ENCODE data around the gene ADNP2.
"Not testable (repeated sequence)": the region's sequence is repeated elsewhere in the genome, so short reads cannot be mapped to it uniquely, and the experiment has no call there.

Gene ADNP2

GRCh38 chr18:80158365-80158764 is 49.3 kb downstream of the ADNP2 start:
- no peak overlapping the region for H3K27ac ChIP-seq
- H3K36me3 ChIP-seq = peaks cover 0 to under 1% (median 0%) of the 10 kb centered on the region in 11 experiments; a peak in 2 of 22 replicates
- peaks cover 10 to 37% (median 31%) of the 10 kb centered on the region in 10 experiments; a peak in 19 of 20 replicates for H3K4me1 ChIP-seq
- no peaks in the 10 kb centered on the region for H3K27me3 ChIP-seq
- peaks cover 6 to 10% (median 9%) of the 10 kb centered on the region in 11 experiments; a peak in 21 of 22 replicates for H3K9me3 ChIP-seq (replicated peaks in 1 of 11)
- no peak overlapping the region for H3K4me3 ChIP-seq
- no peak overlapping the region for H3K4me2 ChIP-seq
- no peak overlapping the region for H3K9ac ChIP-seq
- no peak for TF ChIP-seq Cebpa-rat (IDR thresholded peaks at IDR 0.05)
- peaks cover 0 to 25% (median 0%) of the 10 kb centered on the region in 11 experiments; a peak in 8 of 22 replicates for H4K20me1 ChIP-seq

GRCh38 chr18:80159713-80160636 is 50.9 kb downstream of the ADNP2 start:
- peak overlapping the region in 2 of 10 experiments; percentile 6 to 29; a peak in 2 of 20 replicates for H3K4me3 ChIP-seq
- peaks cover 0 to 12% (median 0%) of the 10 kb centered on the region in 11 experiments; a peak in 5 of 22 replicates for H3K36me3 ChIP-seq
- peaks cover 10 to 37% (median 31%) of the 10 kb centered on the region in 10 experiments; a peak in 19 of 20 replicates for H3K4me1 ChIP-seq
- TF ChIP-seq Cebpa-rat (IDR thresholded peaks at IDR 0.05) = no peak
- H3K9me3 ChIP-seq (replicated peaks in 1 of 11) = peaks cover 22 to 27% (median 25%) of the 10 kb centered on the region in 11 experiments
- peaks cover 0 to 25% (median 0%) of the 10 kb centered on the region in 11 experiments; a peak in 8 of 22 replicates for H4K20me1 ChIP-seq
- no peaks in the 10 kb centered on the region for H3K27me3 ChIP-seq
- peak overlapping the region in 3 of 11 experiments; percentile 52 to 61 (median 56); a peak in 6 of 22 replicates for H3K27ac ChIP-seq
- peak overlapping the region; percentile 20 to 96 (median 87); a peak in 21 of 22 replicates for H3K4me2 ChIP-seq
- peak overlapping the region in 3 of 11 experiments; percentile 27 to 65 (median 54); a peak in 6 of 22 replicates for H3K9ac ChIP-seq

- peaks cover 0 to 21% (median 0%) of the 10 kb centered on the region in 11 experiments; a peak in 7 of 22 replicates for H4K20me1 ChIP-seq
- no peak overlapping the region for H3K9ac ChIP-seq
- peaks cover 32 to 46% (median 43%) of the 10 kb centered on the region in 11 experiments for H3K9me3 ChIP-seq (replicated peaks in 1 of 11)
- peaks cover 10 to 37% (median 31%) of the 10 kb centered on the region in 10 experiments; a peak in 19 of 20 replicates for H3K4me1 ChIP-seq
- H3K27me3 ChIP-seq = no peaks in the 10 kb centered on the region
- H3K36me3 ChIP-seq = peaks cover 0 to 12% (median 0%) of the 10 kb centered on the region in 11 experiments; a peak in 5 of 22 replicates
- H3K4me3 ChIP-seq = no peak overlapping the region
- TF ChIP-seq Cebpa-rat (IDR thresholded peaks at IDR 0.05) = no peak
- H3K4me2 ChIP-seq = peak overlapping the region in 8 of 11 experiments; percentile 77 to 96 (median 92); a peak in 13 of 22 replicates
- peak overlapping the region in 3 of 11 experiments; percentile 11 to 52 (median 24); a peak in 3 of 22 replicates for H3K27ac ChIP-seq
Measured at GRCh38 chr18:80161781-80162417, 52.8 kb downstream of the ADNP2 start.

DNA sequence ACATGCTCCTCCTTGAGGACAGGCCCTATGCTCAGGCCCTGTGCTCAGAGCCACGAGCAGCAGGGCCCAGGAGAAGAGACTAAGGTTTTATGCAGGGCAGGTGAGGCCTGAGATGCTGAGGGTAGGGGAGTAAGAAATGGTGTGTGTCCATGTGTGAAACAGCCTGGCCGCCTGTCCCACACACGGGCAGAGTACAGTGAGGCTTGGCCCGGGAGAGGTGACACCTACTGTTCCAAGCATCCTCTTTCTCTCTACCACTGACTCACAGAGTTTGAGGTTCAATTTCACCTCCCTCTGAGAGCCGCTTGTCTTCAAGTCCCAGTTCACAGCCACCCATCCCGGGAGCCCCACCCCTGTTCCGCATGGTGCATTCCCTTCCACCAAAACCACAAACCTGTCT is 54.1 kb downstream of the ADNP2 start:
- H3K4me2 ChIP-seq = no peak overlapping the region
- H3K4me3 ChIP-seq = no peak overlapping the region
- no peak for TF ChIP-seq Cebpa-rat (IDR thresholded peaks at IDR 0.05)
- peaks cover 0 to 12% (median 0%) of the 10 kb centered on the region in 11 experiments; a peak in 5 of 22 replicates for H3K36me3 ChIP-seq
- no peaks in the 10 kb centered on the region for H3K27me3 ChIP-seq
- peaks cover 0 to 21% (median 0%) of the 10 kb centered on the region in 11 experiments; a peak in 7 of 22 replicates for H4K20me1 ChIP-seq
- H3K27ac ChIP-seq = no peak overlapping the region
- no peak overlapping the region for H3K9ac ChIP-seq
- peaks cover 32 to 51% (median 46%) of the 10 kb centered on the region in 11 experiments for H3K9me3 ChIP-seq (replicated peaks in 1 of 11)
- H3K4me1 ChIP-seq = peaks cover 14 to 46% (median 40%) of the 10 kb centered on the region in 10 experiments; a peak in 19 of 20 replicates

DNA sequence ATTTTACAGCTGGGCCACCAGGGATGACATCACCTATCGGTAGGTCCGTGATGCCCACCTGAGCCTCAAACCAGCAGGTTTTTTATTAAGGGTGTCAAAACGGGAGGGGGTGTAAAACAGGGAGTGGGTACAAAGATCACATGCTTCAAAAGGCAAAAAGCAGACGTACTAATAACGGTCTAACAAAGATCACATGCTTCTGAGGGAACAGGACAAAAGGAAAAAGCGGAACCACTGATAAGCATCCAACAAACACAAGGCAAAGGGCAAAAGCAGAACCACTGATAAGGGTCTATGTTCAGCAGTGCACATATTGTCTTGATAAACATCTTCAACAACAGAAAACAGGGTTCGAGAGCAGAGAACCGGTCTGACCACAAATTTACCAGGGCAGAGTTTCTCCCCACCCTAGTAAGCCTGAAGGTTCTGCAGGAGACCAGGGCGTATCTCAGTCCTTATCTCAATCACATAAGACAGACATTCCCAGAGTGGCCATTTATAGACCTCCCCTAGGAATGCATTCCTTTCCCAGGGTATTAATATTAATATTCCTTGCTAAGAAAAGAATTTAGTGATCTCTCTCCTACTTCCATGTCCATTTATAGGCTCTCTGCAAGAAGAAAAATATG is 55.8 kb downstream of the ADNP2 start:
- not testable (repeated sequence) for H3K4me3 ChIP-seq, H3K9ac ChIP-seq, H3K27me3 ChIP-seq, H3K4me2 ChIP-seq, H3K27ac ChIP-seq
- H4K20me1 ChIP-seq = peaks cover 0 to 18% (median 0%) of the 10 kb centered on the region in 11 experiments; a peak in 7 of 22 replicates
- H3K36me3 ChIP-seq = peaks cover 0 to 12% (median 0%) of the 10 kb centered on the region in 11 experiments; a peak in 5 of 22 replicates
- peaks cover 32 to 51% (median 46%) of the 10 kb centered on the region in 11 experiments for H3K9me3 ChIP-seq (replicated peaks in 1 of 11)
- H3K4me1 ChIP-seq = peaks cover 23 to 49% (median 46%) of the 10 kb centered on the region in 10 experiments

GRCh38 chr18:80166240-80166639 is 57.2 kb downstream of the ADNP2 start:
- TF ChIP-seq Cebpa-rat (IDR thresholded peaks at IDR 0.05) = no peak

DNA sequence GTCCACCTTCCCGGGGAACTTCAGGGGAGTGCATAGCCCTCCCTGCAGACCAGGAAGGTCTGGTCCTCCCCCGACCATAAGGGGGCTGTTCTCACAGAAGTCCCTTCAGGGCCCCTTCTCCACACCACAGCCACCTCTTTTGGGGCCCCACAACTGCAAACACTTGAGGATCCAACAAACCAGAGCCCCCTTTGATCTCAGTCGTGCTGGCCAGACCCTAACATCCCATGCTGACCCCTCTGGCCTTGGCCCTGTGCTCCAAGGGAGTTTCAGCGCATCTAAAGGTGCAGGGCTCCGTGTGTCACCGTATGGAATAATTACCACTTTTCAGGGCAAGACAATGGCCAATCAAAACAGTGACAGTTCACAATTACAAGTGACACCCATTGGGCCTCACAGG is 57.7 kb downstream of the ADNP2 start:
- H3K36me3 ChIP-seq = peaks cover 0 to 12% (median 0%) of the 10 kb centered on the region in 11 experiments; a peak in 5 of 22 replicates

More at GRCh38 chr18:80166240-80166639, 57.2 kb downstream of the ADNP2 start:
- Histone ChIP-seq H3K27ac (no peak overlapping the region), H3K27me3 (no peaks in the 10 kb centered on the region), H3K36me3 (peaks cover 0 to 12% (median 0%) of the 10 kb centered on the region in 11 experiments; a peak in 5 of 22 replicates), H3K4me2 (no peak overlapping the region), H3K4me1 (peaks cover 16 to 44% (median 36%) of the 10 kb centered on the region in 10 experiments), H3K9ac (no peak overlapping the region), H3K4me3 (no peak overlapping the region), H3K9me3 (replicated peaks in 1 of 11) (peaks cover 32 to 51% (median 46%) of the 10 kb centered on the region in 11 experiments), H4K20me1 (peaks cover 0 to 8% (median 0%) of the 10 kb centered on the region in 11 experiments; a peak in 2 of 22 replicates)

GRCh38 chr18:80167331-80167730 is 58.3 kb downstream of the ADNP2 start:
- Histone ChIP-seq H3K4me2 (peak overlapping the region in 8 of 11 experiments; percentile 50 to 91 (median 80); a peak in 12 of 22 replicates), H3K4me1 (peaks cover 16 to 36% (median 29%) of the 10 kb centered on the region in 10 experiments), H3K9me3 (replicated peaks in 1 of 11) (peaks cover 32 to 51% (median 46%) of the 10 kb centered on the region in 11 experiments), H3K36me3 (peaks cover 0 to 12% (median 0%) of the 10 kb centered on the region in 11 experiments; a peak in 5 of 22 replicates), H3K4me3 (no peak overlapping the region), H4K20me1 (no peaks in the 10 kb centered on the region), H3K9ac (no peak overlapping the region), H3K27ac (no peak overlapping the region), H3K27me3 (no peaks in the 10 kb centered on the region)
- no peak for TF ChIP-seq Cebpa-rat (IDR thresholded peaks at IDR 0.05)

More for the DNA sequence above, 57.7 kb downstream of the ADNP2 start:
- Histone ChIP-seq H3K4me2 (no peak overlapping the region), H3K27me3 (no peaks in the 10 kb centered on the region), H3K4me3 (no peak overlapping the region), H4K20me1 (peaks cover 0 to 5% (median 0%) of the 10 kb centered on the region in 11 experiments; a peak in 1 of 22 replicates), H3K9ac (no peak overlapping the region), H3K27ac (no peak overlapping the region), H3K4me1 (peaks cover 16 to 39% (median 31%) of the 10 kb centered on the region in 10 experiments), H3K9me3 (replicated peaks in 1 of 11) (peaks cover 32 to 51% (median 46%) of the 10 kb centered on the region in 11 experiments)
- TF ChIP-seq Cebpa-rat (IDR thresholded peaks at IDR 0.05) = no peak
